Testis (tissue), 2 donors: ENCODE data around the gene HTT.

ENCODE experiments used
- POLR2A ChIP-seq: fragments of 450-650 bp; IDR thresholded peaks from one replicate; pipeline ENCODE4 v1.6.1; 2017; ENCODE audit warnings: antibody characterized with exemption, mild to moderate bottlenecking, moderate library complexity
- TF ChIP-seq, protein P1 (sequence below), 3 experiments: fragments of 450-650 bp in 2 of 3; fragments of 200-600 bp in 1 of 3; sonication (generic) in 1 of 3; IDR thresholded peaks; one replicate each; pipeline ENCODE4 v1.5.1; 2016 to 2019; ENCODE audit warnings: antibody characterized with exemption in 3 of 3, mild to moderate bottlenecking in 2 of 3, moderate library complexity in 1 of 3

DNA sequence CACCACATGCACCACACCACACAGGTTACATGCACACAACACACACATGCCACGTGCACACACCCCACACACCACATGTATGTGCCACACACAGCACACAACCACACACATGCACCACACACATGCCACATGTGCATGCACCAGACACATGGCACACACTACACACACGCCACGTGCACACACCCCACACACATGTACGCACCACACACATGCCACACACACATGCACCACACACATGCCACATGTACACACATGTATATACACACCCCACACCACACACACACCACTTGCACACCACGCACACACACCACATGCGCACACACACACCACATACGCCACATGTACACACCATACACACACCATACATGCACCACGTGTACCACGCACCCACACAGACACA, 154.8 kb downstream of the HTT start:
- TF ChIP-seq, protein P1, sequence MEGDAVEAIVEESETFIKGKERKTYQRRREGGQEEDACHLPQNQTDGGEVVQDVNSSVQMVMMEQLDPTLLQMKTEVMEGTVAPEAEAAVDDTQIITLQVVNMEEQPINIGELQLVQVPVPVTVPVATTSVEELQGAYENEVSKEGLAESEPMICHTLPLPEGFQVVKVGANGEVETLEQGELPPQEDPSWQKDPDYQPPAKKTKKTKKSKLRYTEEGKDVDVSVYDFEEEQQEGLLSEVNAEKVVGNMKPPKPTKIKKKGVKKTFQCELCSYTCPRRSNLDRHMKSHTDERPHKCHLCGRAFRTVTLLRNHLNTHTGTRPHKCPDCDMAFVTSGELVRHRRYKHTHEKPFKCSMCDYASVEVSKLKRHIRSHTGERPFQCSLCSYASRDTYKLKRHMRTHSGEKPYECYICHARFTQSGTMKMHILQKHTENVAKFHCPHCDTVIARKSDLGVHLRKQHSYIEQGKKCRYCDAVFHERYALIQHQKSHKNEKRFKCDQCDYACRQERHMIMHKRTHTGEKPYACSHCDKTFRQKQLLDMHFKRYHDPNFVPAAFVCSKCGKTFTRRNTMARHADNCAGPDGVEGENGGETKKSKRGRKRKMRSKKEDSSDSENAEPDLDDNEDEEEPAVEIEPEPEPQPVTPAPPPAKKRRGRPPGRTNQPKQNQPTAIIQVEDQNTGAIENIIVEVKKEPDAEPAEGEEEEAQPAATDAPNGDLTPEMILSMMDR (IDR thresholded peaks at IDR 0.05), result no peak
- TF ChIP-seq POLR2A, result no peak
